HG02678 (cell line): ENCODE results near the gene SNRPN.
"Not testable (repeated sequence)": the region's sequence is repeated elsewhere in the genome, so short reads cannot be mapped to it uniquely, and the experiment has no call there.

ENCODE experiments used
- ATAC-seq: cut with Tn5 transposase; IDR thresholded peaks from one replicate; pipeline ENCODE4 v1.9.1; 2021; ENCODE audit warnings: mild to moderate bottlenecking, moderate library complexity; ENCODE audit not compliant: unreplicated experiment

SNRPN gene

GRCh38 chr15:24966364-24967103 is 11.7 kb downstream of the SNRPN start:
- ATAC-seq = no peak

- ATAC-seq = no peak
Observed at GRCh38 chr15:24971052-24971451, 16.3 kb downstream of the SNRPN start.

- no peak for ATAC-seq
Observed at GRCh38 chr15:24971772-24972171, 17.0 kb downstream of the SNRPN start.

GRCh38 chr15:24972707-24973106 is 17.9 kb downstream of the SNRPN start:
- not testable (repeated sequence) for ATAC-seq

DNA sequence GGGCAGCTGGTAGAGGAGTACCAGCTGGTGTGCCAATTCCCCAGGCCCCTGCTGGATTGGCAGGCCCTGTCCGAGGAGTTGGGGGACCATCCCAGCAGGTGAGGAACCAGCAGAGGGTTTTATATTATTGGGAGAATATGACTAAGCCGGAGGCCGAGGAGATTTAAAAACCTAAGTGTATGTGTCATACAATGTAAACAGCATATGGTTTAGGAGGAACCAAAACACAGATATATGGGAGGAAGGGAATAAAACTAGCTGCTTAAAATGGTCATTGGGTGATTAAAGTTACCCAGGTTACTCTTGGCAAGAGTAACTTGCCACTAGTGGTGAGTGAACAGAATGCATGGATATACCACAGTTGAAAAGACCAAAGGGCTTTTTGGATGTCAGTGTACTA is 22.1 kb downstream of the SNRPN start:
- no peak for ATAC-seq

DNA sequence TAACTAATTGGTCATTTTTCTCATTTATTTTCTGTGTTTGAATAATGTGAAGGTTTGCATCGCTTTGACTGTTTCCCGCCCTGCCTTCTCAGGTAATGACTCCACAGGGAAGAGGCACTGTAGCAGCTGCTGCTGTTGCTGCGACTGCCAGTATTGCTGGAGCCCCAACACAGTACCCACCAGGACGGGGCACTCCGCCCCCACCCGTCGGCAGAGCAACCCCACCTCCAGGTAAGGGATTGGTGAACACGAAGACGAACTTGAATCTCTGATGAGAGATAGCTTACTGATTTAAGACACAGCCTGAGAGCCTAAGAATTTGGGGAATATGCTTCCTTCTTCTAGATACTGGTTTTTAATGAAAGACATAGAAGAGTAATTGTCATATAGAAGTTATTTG is 22.9 kb downstream of the SNRPN start:
- ATAC-seq = no peak

GRCh38 chr15:24985224-24985623 is 30.4 kb downstream of the SNRPN start:
- no peak for ATAC-seq

- ATAC-seq = no peak
Observed at GRCh38 chr15:24986653-24987052, 31.9 kb downstream of the SNRPN start.

DNA sequence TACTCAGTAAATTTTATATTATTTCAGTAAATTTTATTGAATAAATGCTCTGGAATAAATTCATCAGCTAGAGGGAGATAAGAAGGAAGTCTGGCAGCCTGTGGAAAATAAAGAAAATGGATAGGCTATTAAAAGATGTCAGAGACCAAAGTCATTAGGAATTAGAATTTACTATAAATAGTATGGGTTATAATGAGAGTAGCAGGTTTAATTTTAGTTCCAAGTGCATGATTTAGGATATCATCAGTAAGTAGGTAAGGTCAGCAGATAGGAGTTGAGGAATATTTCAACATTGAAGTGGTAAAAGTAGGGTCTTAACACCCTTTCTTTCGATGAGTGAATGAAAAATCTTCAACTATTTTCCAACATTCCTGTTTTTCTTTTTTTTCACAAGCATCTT is 64.6 kb downstream of the SNRPN start:
- no peak for ATAC-seq

- ATAC-seq = no peak
Observed at GRCh38 chr15:25022233-25022632, 67.4 kb downstream of the SNRPN start.
